ENCODE data around the gene RBM39.
A peak's percentile ranks its signal among the peaks of the same experiment; 100 is the strongest.

The RBM39 gene

DNA sequence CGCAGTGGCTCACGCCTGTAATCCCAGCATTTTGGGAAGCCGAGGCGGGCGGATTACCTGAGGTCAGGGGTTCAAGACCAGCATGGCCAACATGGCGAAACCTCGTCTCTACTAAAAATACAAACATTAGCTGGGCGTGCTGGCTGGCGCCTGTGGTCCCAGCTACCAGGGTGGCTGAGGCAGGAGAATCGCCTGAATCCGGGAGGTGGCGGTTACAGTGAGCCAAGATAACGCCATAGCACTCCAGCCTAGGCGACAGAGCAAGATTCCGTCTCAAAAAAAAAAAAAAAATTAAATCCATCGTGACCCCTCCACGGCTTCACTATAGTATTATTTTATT lies 76.1 kb downstream of the RBM39 start:
- no peak for DNase-seq

- DNase-seq = peak; percentile 94
Measured at GRCh38 chr20:35664466-35665206, 77.4 kb downstream of the RBM39 start, which contains the start of the genes CPNE1 and RBM12. Gene CPNE1 (minus strand): TSS chr20:35664900. CDS start chr20:35632923, 31,977 bp downstream. Gene RBM12 (minus strand): TSS chr20:35664900. CDS start chr20:35655322, 9,578 bp downstream.

GRCh38 chr20:35663516-35664465 lies 78.3 kb downstream of the RBM39 start:
- DNase-seq = peak; percentile 25

GRCh38 chr20:35662551-35662950 lies 79.5 kb downstream of the RBM39 start:
- DNase-seq = no peak

- DNase-seq = no peak
Measured at GRCh38 chr20:35661908-35662307, 80.2 kb downstream of the RBM39 start.

DNA sequence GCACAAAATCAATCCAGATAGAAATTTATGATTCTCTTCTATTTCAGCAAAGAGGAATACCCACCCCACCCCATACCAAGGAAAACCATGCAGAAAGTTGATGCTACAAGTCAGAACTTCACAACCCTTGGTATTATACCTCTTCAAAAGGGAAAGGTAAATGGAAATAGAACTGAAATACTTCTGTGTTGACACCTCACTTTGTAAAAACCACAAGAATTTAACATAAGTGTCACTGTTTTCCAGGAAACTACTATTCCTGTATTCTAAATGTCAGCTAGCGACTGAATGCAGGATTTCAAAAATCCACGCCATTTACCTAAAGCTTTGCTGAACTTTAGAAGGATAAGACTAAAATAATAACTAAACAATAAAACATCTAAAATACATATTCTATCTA lies 81.0 kb downstream of the RBM39 start:
- DNase-seq = no peak

- no peak for DNase-seq
Measured at GRCh38 chr20:35660122-35660937, 81.7 kb downstream of the RBM39 start.

- no peak for DNase-seq
Measured at GRCh38 chr20:35657271-35657670, 84.8 kb downstream of the RBM39 start.

DNA sequence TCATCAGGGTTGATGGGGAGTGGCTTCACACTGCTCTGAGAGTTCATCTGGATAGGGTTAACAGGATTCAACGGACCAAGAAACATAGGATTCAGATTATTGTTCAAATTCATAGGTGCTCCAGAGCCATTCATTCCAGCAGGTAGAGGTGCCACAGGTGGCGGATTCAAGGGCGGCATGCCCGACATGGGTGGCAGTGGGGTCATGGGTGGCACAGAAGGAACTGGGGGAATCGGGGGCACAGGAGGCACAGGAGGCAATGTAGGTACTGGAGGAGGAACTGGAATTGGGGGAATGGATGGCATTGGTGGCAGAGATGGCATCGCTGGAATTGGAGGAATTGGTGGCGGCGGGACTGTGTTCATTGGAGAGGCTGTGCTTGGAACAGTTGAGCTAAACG lies 87.6 kb downstream of the RBM39 start:
- DNase-seq = no peak

DNA sequence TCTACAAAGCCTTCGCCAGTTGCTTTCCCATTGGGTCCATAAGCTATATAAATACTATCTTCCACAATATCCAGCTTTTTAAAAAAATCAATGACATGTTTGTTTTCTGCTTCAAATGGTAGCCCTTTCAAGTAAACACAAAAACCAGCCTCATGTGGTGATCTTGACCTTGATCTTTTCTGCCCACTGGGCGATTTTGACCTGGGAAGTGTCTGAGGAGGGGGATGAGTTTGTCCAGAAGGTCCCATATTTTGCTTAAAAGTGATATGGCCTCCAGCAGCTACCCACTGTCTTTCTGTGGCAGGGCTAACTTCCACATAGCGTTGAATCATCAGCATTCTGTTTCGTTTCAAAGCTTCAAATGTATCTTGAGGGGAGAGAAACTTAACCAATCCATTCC lies 88.2 kb downstream of the RBM39 start:
- no peak for DNase-seq

Measured in inflammatory macrophage treated with lipopolysaccharide for 4 hours (primary cell).